Stimulated activated CD8-positive, alpha-beta memory T cell treated with anti-CD3 and anti-CD28 coated beads, Interleukin-15, amount 100 ng/mL, for 24 hours (primary cell): ENCODE results near the gene ACSS2.
A peak's percentile ranks its signal among the peaks of the same experiment; 100 is the strongest.

Experiments used
- DNase-seq: peaks from one replicate; pipeline ENCODE4 v3.0.0-alpha.2; 2020; ENCODE audit warnings: low read depth

The ACSS2 gene

GRCh38 chr20:34951252-34951651, 74.8 kb downstream of the ACSS2 start:
- no peak for DNase-seq

GRCh38 chr20:34951652-34952051, 75.2 kb downstream of the ACSS2 start:
- DNase-seq: no peak

- no peak for DNase-seq
Observed at GRCh38 chr20:34952671-34953070, 76.3 kb downstream of the ACSS2 start.

DNA sequence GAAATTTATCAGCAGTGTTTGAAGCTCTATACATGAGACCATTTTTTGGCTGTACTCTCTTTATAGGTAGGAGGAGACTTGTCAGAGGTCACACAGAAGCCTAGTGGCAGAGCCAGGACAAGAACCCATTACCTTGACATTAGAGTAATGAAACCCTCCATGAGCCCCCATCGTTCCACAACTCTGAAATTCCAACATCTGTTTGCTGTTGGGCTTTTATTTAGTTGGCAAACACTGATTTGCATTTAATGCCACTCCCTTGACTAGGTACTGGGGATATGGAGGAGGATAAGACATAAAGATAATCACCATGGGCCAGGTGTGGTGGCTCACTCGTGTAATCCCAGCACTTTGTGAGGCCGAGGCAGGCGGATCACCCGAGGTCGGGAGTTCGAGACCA, 77.5 kb downstream of the ACSS2 start:
- DNase-seq: no peak

DNA sequence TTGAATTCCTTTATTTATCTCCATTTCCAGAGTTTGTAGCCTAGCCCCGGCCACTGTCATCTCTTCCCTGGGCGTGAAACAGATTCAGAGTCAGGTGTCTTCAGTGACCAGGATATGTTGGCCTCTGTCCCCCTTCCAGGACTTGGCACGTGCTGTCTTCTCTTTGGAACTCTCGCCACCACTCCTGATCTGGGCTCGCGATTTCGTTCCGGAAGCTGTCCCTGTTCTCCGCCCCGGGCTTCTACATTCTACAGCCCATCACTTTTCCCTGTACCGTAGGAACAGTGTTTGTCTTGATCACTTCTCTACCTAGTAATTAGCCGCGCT, 78.5 kb downstream of the ACSS2 start:
- no peak for DNase-seq

DNA sequence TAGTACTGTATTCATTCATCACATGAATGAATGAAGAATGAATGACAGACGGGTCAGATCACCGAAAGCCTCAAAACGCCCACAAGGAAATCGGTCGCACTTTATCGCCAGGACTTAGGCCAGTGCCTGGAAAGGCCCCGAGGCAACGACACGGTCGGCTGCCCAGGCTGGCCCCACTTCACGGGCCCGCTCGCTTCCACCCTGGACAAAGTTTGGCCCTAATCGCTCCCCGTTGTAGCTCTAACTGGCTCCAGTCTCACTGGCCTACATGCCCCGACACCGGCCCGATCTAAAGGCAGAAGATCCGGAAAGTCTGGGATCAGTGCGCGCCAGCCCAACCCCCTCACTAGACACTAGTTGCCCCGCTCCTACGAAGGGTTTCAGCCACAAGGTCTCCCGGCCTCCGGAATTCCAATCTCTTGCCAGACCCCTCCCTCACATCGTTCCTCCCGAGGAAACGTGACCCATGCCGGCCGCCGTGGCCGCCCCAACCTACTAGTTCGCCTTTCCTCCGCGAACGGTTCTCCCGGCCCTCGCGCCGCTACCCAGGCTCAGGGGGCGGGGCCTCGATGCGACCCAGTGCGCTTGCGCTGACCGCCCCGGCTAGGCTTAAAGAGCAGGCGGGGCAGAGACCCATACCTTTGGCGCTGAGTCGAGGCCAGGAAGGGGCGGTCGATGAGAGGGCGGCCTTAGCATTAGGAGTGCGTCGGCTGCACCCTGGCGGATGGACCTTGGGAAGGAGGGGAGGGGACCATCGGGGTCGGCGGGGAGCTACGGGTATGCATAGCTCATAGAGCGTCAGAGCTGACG, 79.0 kb downstream of the ACSS2 start, which contains the start of the genes GSS and MYH7B:
TSS of gene GSS (minus strand) at position 576 of the 810 bp plus-strand sequence. CDS start 3,954 bp downstream, outside the sequence.
TSS of gene MYH7B (plus strand) at position 638 of the 810 bp plus-strand sequence. CDS start 22,138 bp downstream, outside the sequence.
- DNase-seq: peak; percentile 98

GRCh38 chr20:34956041-34956458, 79.6 kb downstream of the ACSS2 start:
- DNase-seq: no peak

DNA sequence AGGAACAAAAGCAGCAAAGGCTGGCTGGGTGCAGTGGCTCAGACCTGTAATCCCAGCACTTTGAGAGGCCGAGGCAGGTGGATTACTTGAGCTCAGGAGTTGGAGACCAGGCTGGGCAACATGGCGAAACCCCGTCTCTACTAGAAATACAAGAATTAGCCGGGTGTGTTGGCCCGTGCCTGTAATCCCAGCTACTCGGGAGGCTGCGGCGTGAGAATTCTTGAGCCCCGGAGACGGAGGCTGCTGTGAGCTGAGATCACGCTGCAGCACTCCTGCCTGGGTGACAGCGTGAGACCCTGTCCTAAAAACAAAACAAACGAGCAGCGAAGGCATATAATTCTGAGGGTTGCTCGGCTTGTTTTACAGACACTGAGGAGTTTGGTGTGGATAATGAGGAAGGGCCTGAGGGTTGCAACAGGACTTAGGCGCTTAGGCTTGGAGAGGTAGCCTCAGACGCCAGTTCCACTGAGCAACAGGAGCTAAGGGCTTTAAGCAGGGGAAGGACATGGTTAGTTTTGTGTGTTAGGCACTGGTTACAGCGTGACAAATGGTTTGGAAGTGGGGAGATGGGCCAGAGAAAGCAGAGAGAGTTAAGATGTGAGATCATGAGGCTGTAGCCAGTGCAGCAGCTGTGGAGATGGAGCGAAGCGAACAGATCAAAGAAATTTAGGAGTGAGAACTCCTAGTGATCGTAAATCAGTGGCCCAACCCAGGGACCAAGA, 80.5 kb downstream of the ACSS2 start:
- no peak for DNase-seq

DNA sequence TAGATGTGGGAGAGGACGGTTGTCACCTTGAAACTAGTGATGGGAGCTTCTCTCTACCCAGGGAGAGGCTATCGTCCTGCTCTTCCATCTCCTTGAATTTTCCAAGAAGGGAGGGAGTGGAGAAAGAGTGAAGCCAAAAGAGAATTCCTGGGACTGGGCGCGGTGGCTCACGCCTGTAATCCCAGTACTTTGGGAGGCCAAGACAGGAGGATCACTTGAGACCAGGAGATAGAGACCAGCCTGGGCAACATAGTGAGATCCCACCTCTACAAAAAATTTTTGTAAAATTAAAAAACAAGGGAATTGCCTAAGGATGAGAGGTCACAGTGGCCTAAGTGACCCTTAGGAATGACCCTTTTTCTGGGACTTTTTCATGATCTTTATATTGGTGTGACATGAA, 88.1 kb downstream of the ACSS2 start:
- no peak for DNase-seq

DNA sequence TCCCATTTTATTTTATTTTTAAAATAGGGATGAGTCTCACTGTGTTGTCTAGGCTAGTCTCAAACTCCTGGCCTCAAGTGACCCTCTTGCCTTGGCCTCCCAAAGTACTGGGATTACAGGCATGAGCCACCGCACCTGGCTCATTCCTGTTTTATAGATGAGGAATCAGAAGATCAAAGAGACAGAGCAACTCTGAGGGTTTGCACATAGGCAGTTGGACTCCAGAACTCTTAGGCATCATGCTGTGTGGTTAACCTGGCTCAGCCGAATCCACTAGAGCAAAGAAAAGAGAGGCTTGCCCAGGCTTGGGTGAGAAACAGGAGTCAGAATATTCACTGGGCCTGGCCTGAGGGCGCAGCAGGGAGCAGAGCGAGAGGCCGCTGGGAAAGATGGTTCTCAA, 88.6 kb downstream of the ACSS2 start:
- no peak for DNase-seq

DNA sequence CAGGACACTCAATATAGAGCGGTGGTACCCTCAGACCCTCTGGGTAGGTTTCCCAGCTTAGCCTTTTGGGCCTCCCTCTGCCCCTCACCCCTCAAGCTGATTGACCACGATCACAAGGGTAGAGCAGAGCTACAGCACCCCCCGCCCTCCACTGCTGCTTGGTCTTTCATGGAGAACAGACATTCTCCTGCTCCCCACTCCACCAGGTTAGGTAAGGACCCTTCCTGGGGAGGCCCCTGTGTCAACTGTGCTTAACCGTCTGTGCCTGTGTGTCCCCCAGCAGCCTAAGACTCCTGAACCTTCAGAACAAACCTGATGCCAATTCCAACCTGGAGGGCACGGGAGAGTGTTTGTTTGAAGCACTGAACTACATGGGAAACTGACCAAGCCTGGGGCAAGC, 91.0 kb downstream of the ACSS2 start:
- no peak for DNase-seq

- DNase-seq: no peak
Observed at GRCh38 chr20:34968042-34968775, 91.8 kb downstream of the ACSS2 start.

DNA sequence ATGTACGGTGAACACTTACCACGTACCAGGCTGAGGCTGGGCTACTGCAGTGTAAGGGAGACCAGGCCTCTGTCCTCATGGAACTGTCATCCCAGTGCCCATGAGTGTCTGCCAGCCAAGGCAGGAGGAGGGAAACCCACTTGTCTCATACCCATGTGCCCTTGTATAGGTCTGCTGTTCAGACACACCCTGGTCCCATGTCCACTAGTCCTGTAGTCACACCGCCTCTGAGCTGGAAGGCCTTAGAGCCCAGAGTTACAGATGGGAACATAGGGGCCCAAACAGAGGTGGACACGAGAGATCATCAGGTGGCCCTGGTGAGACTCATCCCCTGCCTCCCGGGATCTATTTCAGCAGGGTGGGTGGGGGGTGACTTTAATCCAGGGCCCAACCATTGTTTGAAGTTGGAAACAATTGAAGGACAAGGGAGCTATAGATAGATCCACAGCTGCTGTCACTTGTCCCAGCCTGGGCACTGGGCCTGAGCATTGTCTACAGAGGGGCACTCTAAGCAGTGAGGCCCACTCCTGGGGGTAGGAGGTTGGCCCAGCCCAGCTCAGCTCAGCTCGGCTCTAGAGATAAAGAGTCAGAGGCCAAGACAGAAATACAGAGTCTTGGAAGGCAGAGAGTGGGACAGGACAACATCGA, 93.9 kb downstream of the ACSS2 start:
- no peak for DNase-seq

GRCh38 chr20:34970846-34971560, 94.6 kb downstream of the ACSS2 start:
- no peak for DNase-seq

- no peak for DNase-seq
Observed at GRCh38 chr20:34971561-34972235, 95.3 kb downstream of the ACSS2 start.

DNA sequence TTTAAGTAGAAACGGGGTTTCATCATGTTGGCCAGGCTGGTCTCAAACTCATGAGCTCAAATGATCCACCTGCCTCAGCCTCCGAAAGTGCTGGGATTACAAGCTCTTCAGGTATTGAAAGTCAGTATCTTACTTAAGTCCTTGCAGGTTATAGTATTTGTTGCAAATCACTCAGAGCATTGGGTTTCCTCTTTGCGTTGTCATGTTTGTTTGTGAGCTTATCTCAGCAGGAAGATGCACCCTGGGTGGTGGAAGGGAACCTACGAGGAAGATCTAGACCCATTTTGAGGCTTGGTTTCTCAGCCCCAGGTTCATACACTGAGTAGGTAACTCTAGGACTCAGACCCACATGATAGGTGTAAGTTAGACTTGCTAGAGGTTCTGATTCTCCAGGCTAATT, 97.8 kb downstream of the ACSS2 start:
- DNase-seq: no peak

DNA sequence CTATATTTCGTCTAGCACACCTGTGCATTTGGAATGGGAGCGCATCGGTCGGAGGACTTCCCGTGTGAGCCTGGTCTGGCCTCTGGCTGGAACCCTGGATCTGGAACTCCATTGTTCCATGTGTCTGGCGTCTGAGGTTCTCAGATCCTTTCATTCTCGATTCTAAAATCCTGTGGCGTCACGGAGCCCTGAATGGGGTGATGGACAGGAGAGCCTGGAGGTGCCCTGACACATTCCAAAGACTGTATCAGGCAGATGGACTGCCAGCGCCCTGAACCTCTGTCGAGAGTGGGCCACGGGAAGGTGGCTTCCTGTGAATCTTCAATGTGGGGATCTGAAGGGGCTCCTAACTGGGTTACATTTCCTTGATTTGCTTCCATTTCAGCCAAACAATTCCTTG, 99.9 kb downstream of the ACSS2 start:
- DNase-seq: no peak
